ENCODE measurements around the gene BAIAP2.

Gene BAIAP2

GRCh38 chr17:81166033-81166492 lies 131.1 kb downstream of the BAIAP2 start, which contains the start of gene AATK:
TSS of gene AATK (minus strand) at chr17:81166221. CDS start at chr17:81165992, 229 bp downstream.
- no peak within 1 kb of the TSS for H3K4me3 ChIP-seq (ENCODE audit: low read depth, low read length)
- in situ Hi-C loops (cut with HindIII; ENCODE audit: low sequenced_read_pairs), result no loop called here
- no peak for TF ChIP-seq CTCF (IDR thresholded peaks at IDR 0.05; ENCODE audit: low read depth, low read length, missing control alignments)
- DNase-seq (ENCODE audit: low read depth), result no peak

All from astrocyte of the cerebellum (primary cell).